Fibroblast of skin of abdomen (primary cell): ENCODE results near the gene TRPM8.

Source experiments
- DNase-seq: peaks from one replicate; pipeline ENCODE4 v3.0.0-alpha.2; 2013

Gene TRPM8

GRCh38 chr2:233976690-233977294 lies 59.6 kb downstream of the TRPM8 start:
- peak; percentile 77 for DNase-seq

DNA sequence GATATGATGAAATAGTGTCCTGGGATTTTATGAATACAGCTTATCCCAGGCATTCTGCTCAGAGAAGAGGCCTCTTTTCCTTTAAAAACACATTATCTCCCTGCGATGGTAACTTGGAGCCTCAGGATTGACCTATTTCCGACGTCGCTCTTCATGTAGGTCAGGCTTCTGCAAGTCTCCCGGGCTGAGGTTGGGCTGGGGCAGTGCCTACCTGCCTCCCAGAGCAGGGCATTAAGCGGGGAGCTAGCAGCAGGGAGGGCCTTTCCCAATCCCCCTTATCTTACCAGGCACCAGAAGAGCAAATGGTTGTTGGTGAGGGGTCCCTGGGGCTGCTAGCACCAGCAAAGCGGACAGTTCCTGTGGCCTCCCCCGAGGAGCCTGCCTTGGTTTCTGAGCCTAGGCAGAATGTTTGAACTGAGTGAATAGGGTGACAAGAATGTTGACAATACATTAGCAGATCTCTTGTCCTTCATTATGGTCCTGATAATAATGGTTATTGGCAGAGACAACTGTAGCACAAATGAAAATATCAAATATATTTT lies 60.2 kb downstream of the TRPM8 start:
- no peak for DNase-seq

GRCh38 chr2:233979748-233980147 lies 62.6 kb downstream of the TRPM8 start:
- no peak for DNase-seq

DNA sequence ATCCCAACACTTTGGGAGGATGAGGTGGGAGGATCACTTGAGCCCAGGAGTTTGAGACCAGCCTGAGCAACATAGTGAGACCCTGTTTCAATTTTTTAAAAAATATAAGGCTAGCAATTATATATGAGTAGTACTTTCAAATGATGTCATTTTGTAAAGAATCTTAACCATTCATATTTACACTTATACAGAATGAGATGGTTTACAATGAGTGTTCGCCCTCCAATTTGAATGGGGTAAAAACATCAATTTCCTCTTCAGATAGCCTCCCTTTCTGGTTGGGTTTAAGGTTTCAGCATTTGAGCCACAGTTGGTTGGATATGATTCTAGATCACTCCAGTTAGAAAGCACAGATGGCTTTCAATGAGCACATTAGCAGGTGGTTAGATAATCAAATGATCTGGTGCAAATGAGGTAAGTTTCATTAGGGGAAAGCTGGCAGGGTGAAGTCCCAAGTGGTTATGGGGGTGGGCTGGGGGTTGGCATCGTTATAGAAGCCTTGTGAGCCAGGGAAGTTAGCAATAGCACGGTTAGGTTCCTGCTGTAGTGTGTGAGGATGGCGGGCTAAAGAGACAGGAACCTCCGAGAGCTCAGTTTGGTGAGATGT lies 63.9 kb downstream of the TRPM8 start:
- DNase-seq, result no peak

DNA sequence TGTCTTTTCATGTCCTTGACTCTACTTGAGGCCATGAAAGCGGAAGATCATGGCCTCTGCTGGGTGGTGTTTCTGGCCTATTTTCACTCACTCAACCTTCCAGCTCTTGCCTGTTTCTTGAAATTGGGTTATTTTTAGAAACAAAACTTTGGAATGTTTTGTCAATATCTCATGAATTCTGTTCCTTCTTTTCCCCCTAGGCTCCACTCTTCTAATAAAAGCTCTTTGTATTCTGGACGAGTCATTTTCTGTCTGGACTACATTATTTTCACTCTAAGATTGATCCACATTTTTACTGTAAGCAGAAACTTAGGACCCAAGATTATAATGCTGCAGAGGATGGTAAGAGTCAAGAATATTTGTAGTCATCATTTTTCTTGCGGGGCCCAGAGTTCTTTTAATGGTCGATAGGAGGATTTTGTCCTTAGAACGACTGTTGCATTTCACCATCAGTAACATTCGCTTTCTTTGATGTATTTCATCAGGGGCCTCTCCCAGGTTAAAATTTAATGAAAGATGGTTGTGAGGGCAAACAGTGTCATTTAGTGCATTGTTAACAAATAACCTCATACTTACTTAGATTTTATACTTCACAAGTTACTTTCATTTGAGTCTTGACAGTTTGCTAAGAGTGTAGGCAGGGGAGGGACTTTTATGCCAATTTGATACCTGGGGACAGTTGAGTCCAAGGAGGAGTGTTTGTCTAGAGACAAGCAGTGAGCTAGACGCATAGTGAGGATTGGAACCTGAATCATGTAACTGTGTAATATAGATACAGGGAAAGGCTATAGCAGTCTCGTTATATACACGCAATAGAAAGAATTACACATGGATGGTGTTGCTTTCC lies 64.6 kb downstream of the TRPM8 start:
- DNase-seq, result no peak

DNA sequence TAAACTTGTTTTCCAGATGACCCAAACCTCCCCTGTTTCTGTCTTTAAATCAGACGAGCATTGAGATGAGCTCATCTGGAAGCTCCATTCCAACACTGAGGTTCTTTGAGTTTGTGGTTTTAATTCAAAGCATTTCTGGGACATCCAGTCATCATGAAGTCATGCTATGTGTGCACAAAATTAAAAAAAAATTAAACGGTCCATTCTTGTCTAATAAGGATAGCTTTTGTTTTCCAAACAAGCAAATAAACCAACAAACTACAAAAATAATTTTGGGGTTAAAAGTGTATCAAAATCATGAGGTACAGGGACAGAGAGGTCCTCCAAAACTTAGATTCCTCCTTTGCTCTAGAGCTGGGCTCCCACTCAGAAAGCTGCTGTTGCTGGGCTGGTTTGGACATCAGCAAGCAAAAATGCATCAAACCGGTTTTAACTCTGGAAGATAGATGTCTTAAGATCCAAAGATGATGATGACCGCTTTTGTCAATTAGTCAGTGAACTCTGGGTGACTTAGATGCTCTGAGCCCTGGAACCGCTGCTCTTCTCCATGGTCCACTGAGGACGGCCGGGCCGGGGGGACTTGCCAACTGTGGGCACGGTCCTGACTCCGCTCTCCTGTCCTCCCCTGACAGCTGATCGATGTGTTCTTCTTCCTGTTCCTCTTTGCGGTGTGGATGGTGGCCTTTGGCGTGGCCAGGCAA lies 65.4 kb downstream of the TRPM8 start:
- DNase-seq, result peak; percentile 97

- DNase-seq, result no peak
Observed at GRCh38 chr2:233983445-233983844, 66.3 kb downstream of the TRPM8 start.

DNA sequence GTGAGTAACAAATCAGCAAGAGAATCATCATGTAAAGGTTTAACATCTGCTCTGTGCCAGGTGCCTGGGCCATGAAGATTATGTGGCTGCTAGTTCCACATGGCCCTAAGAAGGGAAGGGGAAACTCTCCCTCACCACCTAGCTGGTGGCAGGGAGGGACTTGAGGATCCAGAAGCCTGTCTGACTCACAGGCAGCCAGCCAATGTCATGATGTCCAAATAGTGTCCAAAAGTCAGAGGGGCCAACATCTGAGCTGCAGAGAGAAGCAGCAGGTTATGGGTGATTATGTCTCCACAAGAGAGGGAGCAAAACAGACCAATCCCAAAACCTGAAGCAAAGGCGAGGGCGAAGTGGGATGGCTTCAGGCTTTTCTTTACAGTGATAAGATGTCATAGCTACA lies 71.4 kb downstream of the TRPM8 start:
- DNase-seq, result no peak

DNA sequence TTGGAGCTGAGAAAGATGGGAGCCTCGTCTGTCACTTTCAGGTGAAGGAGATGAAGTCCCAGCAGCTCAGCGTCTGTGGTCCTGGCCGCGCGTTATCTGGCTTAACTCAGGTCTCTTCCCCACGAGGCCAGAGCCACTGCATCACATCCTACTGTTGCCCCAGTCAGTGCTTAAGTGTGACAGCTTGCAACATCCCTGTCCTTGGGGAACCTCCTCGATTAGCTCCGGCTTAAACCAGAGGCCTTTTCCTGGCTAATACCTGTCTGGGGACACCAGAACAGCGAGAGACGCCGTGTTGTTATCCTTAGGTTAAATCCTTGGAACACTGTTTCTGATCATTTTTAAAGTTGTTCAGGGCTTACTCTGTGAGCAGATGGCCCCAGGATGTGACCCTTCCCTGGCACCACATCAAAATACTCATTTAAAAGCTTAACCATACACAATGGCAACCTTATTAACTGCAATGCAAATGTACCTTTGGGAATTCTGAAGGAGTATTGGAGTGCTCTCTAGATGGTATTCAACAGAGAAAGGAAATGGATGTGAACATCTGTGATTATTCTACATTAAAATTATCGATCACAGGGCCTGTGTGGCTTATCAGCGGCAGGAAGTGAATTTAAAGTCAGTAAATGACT lies 72.2 kb downstream of the TRPM8 start:
- DNase-seq, result no peak

DNA sequence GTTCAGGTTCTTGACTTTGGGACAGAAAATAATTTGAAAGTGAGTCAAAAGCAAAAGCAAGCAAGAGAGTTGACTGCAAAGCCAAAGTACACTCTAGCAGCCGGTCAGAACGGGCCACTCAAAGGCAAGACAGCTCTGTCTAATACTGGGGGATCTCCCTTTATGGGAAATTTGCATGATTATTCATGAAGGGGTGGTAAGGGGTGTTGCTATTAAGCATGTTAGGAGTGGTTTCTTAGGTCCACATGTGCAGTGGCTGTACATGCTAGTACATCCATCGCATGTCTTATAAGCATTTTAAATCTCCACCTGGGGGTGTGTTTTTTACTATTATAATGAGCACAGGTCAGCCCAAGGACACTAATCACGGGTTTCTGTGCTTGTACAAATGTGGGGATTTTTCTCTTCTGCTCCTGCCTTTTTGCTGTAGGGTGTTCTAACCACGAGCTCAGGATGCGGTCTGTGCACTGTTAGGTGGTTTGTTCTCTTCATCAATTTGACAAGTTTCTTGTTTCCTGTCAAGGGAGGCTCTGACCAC lies 73.2 kb downstream of the TRPM8 start:
- no peak for DNase-seq

GRCh38 chr2:233991196-233991595 lies 74.0 kb downstream of the TRPM8 start:
- DNase-seq, result no peak

GRCh38 chr2:233992513-233993217 lies 75.5 kb downstream of the TRPM8 start:
- no peak for DNase-seq

- no peak for DNase-seq
Observed at GRCh38 chr2:233993461-233993860, 76.3 kb downstream of the TRPM8 start.

DNA sequence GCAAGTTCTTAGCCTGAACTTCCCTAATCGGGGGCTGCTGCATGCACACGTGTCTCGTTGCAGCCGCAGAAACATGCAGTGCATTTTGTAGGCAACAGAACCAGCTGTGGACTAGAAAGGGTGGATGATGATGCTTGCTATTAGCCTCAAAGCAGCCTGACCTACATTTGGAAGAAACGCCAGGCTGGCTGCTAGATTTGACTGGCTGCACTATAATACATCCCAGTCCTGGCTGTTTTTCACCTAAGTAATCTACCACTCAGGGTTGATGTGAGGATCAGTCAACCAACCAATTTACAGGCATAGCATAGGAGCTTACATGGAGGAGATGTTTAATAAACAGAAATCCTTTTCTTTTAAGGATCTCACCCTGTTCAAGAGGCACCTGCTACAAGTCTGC lies 77.0 kb downstream of the TRPM8 start:
- no peak for DNase-seq

GRCh38 chr2:233996000-233996399 lies 78.8 kb downstream of the TRPM8 start:
- DNase-seq, result no peak

DNA sequence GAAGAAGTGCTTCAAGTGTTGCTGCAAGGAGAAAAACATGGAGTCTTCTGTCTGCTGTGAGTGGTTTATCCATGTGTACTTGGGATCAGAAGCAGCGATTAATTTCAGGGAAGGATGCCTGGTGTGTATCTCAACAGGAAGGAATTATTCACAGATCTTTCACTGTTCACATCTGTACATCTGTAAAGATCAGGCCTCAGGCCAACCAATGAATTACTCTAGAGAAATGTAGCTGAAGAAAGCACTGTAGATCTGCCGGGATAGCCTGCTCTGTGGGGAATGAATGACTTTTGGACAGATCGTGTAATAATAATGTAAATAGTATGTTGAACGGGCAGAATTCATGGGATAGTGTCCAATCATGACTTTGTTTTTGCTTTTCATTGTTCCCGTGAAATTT lies 79.3 kb downstream of the TRPM8 start:
- peak; percentile 84 for DNase-seq

DNA sequence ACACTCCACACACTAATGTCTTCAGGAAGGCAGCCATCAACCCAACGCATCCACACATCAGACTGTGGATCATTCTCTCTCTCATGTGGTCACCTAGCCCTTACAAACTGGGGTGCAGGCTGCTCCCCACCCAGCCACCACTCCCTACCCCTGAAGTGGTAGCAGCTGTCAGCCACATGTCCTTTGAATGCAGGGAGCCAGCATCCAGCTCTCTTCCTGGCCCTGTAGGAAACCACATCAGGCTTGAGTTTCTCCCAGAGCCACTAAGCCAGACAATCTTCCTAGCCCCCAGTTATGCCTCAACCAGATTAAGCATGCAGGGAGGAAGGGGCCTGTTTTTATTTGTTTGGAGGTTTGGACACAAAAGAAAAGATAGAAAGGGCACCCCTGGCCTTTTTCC lies 80.5 kb downstream of the TRPM8 start:
- no peak for DNase-seq

DNA sequence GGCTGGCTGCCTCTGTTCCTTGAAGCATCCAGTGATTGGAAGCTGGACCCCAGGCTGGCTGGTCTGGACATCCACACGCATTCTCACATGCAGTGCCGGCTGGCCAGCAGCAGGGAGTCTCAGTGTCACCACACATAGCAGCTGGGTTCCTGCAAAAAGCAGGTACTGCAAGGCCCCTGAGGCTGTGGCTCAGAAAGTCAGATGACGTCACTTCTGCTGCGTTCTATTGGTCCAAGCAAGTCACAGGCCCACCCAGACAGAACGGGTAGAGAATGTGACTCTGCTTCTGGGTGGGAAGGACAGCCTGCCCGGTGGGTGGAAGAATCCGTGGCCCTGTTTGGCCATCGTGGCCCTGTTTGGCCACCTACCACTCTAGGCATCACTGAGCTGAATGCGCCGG lies 82.0 kb downstream of the TRPM8 start:
- no peak for DNase-seq

GRCh38 chr2:234001380-234002160 lies 84.4 kb downstream of the TRPM8 start:
- no peak for DNase-seq

GRCh38 chr2:234002281-234002680 lies 85.1 kb downstream of the TRPM8 start:
- no peak for DNase-seq
